ENCODE data around the gene SYTL1.
"Not testable (repeated sequence)": the region's sequence is repeated elsewhere in the genome, so short reads cannot be mapped to it uniquely, and the experiment has no call there.

SYTL1 gene

DNA sequence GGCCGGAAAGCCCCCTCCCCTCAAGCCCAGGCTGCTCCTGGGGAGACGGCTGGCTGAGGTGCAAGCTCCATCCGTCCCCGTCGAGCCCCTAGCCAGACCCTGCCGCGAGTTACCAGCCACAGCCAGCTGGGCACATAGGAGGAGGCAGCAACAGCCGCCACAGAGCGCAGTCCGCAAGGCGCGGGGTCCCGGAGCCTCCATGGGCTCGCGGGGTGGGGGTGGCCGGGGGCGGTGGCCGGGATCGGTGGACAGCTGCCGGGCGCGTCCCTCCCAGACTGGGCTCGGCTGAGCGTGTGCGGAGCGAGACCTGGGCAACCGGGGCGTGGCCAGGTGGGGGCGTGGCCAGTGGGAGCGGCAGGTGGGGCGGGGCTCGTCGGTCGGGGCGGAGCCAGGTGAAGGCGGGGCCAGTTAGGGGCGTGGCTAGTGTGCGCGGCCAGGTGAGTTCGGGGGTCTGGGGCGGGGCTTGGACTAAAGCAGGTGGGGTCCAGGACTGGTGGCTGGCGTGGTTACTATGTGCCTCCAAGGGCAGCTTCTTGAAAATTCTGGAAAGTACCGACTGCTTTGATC is 41.3 kb downstream of the SYTL1 start, which contains the start of gene CD164L2:
Gene CD164L2, minus strand, starts transcription at position 295 of the 567 bp plus-strand sequence. Its CDS starts 94 bp downstream, at position 201.
- FAIRE-seq (no peak), DNase-seq (ENCODE audit: low spot score) (no peak)

DNA sequence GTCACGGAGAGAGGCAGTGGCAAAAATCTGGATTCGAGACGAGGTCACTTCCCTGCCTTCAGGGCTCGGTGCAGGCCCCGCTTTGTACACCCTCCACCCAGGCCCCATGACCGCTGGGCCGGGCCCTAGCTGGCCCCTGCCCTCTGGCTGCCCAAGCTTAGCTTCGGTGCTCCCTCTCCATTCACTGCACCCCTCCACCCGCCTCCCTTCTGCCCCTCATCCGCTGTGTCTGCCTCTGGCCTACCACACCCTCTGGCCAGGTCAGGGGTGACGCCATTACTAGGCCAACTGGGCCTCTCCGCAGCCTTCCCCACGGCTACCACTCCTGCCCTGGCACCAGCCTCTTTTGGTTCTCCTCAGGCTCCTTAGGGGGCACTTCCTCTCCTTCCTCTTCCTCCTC is 41.8 kb downstream of the SYTL1 start:
- no peak for DNase-seq (ENCODE audit: low spot score)
- no peak for FAIRE-seq

DNA sequence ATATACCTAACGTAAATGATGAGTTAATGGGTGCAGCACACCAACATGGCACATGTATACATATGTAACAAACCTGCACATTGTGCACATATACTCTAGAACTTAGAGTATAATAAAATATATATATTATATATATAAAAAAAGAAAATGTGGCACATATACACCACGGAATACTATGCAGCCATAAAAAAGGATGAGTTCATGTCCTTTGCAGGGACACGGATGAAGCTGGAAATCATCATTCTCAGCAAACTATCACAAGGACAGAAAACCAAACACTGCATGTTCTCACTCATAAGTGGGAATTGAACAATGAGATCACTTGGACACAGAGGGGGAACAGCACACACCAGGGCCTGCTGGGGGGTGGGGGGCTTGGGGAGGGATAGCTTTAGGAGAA is 43.0 kb downstream of the SYTL1 start:
- DNase-seq (ENCODE audit: low spot score); FAIRE-seq: not testable (repeated sequence)

DNA sequence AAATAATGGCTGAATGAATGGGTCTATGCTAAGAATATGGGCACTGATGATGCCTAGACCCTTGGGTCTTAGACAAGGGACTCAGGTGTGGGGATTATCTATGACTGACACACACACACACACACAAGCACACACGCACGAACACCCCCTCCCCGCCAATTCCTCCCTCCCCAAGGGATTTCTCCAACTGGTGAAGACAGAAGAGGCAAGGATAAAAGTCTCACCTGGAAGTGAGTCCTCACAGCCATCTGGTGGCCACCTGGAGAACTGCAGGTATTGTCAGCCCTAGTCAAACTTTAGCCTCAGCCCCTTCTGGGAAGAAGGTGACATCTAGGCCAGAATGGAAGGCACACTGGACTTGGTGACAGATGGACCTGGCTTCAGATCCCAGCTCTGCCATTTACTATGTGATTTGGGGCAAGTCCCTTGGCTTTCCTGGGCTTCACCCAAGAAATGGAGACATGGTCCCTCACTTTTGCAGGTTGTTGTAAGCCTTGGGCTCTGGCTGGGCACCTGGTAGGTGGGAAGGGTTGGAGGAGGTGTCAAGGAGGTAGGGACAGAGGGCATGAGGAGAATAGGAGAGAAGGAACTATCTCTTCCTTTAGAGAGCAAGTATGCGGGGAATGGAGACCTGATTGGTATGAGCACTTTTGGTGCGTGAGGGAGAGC is 46.6 kb downstream of the SYTL1 start:
- peak; percentile 32 for DNase-seq (ENCODE audit: low spot score)

DNA sequence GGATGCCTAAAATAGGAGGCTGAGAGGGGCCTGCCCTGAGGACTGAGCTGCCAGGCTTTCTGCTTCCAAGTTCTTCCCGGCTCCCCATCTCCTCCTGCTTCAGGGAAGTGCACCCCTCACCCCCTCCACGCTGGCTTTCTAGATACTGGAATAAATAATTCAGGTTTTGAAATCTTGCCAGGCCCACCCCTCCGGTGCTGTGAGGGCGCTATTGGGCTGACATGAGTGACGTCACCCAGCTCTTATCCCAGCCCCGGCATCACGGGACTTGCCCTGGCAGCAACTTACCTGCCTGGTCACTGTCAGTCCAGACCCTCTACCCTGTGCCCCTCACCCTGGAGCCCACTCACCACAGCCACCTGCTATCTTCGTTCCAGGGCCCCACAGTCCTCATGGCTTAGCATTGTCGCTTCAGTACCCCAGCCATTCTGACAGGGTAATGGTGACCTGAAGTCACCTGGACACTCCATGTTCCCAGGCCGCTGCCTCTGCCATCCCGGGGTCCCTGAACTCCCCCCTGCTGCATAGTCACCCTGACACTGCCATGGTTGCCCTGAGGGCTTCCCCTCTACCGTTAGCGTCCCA is 49.8 kb downstream of the SYTL1 start:
- DNase-seq (ENCODE audit: low spot score), result no peak
- FAIRE-seq, result no peak

More for the DNA sequence above, 46.6 kb downstream of the SYTL1 start:
- no peak for FAIRE-seq

DNA sequence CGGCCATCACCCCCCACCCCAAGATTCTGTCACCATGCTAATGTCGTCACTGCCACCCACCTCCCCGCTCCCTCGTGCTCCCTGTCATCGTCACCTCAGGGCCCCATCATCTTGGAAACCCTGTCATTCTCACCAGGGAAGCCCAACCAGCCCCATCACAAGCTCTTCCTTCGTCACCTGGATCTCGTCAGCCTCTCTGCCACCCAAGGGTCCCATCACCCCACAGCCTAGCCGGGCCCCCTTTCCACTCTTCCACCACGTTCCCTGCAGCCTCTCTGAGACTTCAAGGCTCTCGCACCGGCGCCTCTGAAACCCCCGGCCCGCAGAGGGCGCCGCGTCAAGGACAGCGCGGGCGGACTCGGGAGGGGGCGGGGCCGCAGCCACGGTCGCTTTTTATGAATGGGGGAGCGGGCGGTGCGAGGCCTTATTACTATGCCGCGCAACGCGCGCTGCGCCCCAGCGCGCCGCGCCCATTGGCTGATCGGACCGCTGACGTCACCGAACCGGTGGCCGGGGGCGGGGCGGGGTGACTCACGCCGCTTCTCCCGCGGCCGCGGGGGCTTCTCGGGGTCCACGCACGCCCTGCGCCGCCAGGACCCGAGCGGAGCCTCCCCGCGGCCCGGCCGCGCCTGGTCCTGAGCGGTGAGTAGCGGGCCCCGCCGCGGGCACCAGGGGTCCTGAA is 50.4 kb downstream of the SYTL1 start, which contains the start of gene GPR3:
Gene GPR3, plus strand, starts transcription at position 527 of the 682 bp plus-strand sequence. CDS start 1,177 bp downstream, outside the sequence.
- no peak for FAIRE-seq

DNA sequence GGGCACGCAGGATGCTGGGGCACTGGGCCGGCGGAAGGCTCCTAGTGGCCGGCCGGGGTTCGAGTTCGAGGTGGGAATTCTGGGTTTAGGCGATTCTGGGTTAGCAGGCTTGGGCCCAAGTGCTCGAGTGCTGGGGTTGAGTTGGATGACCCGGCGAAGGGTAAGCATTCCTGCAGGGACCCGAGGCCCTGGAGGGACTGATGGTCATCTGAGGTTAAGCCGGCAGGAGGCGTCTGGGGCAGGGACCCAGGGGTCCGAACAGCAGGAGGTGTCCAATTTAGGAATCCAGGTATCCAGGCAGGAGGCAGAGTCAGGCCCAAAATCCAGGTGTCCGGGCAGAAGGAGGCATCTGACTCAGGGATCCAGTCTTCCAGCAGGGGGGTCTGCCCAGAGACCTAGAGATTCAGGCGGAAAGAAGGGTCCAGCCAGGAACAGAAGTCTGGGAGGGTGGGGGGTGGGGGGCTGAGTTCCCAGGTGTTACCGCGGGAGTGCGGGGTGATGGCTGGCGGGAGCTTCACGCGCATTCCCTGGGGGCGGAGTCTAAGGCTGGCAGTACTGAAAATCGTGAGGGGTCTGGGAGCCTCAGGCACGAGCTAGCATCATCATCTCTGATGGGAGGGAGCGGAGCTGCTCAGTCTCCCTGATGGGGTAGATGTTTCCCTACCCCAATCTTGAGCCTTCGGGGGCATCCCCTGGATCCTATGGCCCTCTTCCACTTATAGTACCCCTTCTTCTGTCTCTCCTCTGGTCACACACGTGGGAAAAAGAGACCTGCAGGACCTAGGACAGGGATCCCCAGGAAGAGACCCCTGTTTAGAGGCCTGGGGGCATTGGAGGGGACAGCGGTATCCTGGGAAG is 51.2 kb downstream of the SYTL1 start:
- FAIRE-seq, result no peak

More for the DNA sequence above, 50.4 kb downstream of the SYTL1 start, which contains the start of gene GPR3:
- DNase-seq (ENCODE audit: low spot score), result peak; percentile 67

DNA sequence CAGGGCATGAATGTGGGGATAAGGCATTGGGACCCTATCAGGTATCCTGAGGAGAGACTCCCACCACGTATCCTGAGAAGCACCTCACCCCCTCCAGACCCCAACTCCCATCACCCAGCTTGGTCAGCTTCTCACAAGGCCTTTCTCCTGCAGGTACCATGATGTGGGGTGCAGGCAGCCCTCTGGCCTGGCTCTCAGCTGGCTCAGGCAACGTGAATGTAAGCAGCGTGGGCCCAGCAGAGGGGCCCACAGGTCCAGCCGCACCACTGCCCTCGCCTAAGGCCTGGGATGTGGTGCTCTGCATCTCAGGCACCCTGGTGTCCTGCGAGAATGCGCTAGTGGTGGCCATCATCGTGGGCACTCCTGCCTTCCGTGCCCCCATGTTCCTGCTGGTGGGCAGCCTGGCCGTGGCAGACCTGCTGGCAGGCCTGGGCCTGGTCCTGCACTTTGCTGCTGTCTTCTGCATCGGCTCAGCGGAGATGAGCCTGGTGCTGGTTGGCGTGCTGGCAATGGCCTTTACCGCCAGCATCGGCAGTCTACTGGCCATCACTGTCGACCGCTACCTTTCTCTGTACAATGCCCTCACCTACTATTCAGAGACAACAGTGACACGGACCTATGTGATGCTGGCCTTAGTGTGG is 51.9 kb downstream of the SYTL1 start:
- no peak for FAIRE-seq
- no peak for DNase-seq (ENCODE audit: low spot score)

More for the DNA sequence above, 51.2 kb downstream of the SYTL1 start:
- no peak for DNase-seq (ENCODE audit: low spot score)

DNA sequence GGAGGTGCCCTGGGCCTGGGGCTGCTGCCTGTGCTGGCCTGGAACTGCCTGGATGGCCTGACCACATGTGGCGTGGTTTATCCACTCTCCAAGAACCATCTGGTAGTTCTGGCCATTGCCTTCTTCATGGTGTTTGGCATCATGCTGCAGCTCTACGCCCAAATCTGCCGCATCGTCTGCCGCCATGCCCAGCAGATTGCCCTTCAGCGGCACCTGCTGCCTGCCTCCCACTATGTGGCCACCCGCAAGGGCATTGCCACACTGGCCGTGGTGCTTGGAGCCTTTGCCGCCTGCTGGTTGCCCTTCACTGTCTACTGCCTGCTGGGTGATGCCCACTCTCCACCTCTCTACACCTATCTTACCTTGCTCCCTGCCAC is 52.4 kb downstream of the SYTL1 start:
- FAIRE-seq (no peak), DNase-seq (ENCODE audit: low spot score) (no peak)

DNA sequence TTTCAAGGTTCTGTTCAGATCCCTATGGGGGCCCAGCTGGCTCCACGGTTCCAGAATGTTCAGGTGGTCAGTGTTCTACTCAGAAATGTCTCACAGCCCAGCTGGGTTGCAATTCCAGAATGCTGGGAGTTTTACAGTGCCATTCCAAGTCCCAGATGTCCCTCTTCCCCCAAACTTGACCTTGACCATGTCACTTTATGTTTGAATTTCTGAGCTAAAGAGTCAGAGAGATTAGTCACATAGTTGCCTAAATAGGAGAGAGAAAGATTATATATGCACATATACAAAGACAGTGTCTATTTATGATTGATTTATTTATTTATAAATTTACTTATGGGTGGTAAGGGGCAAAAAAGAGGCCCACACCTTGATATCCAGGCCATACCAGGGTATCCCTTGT is 53.1 kb downstream of the SYTL1 start:
- no peak for DNase-seq (ENCODE audit: low spot score)
- FAIRE-seq, result no peak

DNA sequence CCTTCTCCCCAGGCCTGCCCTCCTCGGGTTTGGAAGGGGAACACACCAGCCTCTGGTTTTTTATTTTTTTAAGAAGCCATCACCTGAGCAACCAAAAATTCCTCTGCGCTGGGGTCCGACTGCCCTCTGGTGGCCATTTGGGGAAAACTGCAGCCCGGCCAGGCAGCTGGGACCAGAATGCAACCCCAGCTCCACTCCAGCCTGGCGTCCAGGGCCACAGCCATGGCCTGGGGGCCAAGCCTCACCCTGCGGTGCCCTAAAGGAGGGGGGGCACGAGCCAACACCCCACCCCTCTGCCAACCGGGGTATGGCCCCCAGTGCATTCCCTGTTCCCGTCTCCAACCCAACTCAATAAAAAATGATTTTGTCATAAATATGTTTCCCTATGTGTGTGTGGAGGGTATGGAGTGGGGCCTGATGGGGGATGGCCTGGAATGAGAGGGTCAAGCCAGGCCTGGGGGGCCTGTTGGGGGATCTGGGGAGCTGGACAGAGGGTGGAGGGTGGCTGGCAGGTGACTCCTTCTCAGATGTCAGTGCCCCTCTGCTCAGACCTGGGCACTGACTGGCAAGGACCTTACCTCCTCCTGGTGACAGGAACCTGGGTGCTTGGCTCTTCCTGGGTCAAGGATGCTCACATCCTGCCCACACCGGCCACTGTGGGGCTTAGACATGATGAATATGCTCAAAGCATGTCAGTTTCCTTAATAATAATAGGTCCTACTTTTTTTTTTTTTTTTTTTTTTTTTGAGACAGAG is 53.8 kb downstream of the SYTL1 start:
- FAIRE-seq (no peak), DNase-seq (ENCODE audit: low spot score) (peak; percentile 41)

DNA sequence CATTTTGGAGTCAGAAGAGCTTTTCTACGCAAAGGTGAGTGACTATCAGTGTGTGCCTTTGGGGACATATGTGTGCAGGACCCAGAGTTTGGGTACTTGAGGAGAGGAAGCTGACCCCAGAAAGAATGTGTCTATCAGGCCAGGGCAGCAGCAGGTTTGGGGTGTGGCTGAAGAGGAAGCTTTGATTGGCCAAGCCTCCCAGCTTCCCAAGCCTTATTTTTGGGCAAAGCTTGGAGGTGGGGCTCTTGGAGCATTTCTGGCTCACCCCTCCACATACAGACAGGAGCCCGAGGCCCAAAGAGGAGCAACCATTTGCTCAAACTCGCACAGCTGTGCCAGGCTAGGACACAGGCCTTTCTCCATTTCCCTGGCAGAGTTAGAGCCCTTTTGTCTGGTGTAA is 55.3 kb downstream of the SYTL1 start:
- DNase-seq (ENCODE audit: low spot score) (no peak), FAIRE-seq (no peak)

DNA sequence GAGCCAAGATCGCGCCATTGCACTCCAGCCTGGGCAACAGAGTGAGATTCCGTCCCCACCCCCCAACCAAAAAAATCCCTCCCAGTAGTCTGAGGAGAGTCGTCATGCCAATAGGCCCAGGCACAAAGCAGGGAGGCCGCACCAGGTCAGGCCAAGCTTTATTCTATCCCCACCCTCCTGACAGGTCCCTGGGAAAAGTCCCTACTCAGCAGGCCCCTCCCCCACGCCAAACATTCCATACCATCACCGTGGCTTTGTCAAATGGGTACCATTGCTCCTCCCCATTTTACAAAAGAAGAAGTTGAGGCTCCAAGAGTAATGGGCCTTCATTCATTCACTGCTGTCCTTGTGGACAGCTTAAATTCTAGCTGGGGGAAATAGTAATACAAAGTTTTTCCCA is 55.9 kb downstream of the SYTL1 start:
- FAIRE-seq (no peak), DNase-seq (ENCODE audit: low spot score) (no peak)

DNA sequence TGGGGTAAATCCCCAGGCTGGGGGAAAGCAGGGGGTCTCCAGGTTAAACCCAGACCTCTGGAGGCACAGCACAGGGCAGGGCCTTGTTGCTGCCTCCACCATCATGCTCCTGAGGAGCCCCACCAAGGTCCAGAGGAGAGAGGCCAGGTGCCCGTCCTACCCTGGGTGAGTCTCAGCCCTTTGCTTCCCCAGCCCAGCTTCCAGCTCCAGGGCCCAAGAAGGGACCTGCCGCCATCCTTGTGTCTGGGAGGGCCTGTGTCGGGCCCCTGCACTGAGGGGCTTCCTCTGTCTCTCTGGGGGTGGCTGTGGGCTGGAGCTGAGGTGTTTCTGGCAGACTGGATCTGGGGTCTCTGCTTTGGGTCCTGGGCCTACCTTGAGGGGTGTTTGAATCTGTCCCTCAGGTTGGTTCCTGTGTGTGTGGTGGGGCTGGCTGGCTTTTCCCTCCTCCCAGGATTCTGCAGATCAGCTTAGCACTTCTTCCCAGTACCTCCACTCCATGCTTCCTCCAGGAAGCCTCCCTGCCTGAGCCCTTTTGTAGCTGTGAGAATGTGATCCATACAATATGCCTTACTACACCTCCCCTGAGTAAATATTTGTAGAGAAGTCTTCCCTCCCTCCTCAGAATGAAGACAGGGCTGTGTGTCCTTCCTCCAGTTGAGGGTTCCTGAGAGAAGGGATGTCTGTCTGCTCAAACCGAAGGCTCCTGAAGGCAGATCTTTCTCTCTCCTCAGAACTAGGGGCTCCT is 56.8 kb downstream of the SYTL1 start:
- no peak for FAIRE-seq
- no peak for DNase-seq (ENCODE audit: low spot score)

DNA sequence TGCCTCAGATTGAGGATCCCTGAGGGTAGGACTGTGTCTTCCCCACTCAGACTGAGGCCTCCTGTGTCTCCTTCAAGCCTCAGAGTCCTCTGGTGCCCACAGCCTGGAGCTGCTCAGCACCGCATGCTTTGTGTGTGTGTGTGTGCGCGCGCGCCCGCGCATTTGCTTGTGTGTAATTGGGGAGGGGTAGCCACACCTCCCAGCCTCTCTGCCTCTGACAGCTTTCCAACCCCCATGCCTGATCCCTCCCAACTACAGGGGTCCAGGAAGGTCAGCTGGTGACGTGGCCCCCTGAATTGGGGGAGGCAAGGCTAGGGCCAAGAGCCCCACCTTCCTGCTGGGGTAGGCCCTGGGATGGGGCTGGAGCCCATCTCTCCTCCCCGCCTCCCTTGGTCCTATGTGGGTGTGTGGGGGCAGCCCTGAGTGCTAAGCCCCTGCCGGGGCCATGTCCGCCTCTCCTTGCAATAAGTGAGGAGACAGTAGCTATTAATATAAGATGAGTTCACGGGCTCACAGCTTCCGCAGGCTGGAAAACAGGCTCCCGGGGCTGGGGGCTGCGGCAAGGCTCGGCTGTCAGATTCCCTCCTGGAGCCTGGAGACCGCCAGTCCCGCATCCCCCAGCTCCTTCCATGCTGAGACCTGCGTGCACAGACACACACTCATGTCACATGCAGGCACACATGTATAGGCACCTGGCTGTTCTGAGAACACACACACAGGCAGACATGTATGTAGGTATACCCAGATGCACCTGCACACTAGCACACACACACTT is 57.6 kb downstream of the SYTL1 start:
- FAIRE-seq, result no peak
- DNase-seq (ENCODE audit: low spot score), result no peak

DNA sequence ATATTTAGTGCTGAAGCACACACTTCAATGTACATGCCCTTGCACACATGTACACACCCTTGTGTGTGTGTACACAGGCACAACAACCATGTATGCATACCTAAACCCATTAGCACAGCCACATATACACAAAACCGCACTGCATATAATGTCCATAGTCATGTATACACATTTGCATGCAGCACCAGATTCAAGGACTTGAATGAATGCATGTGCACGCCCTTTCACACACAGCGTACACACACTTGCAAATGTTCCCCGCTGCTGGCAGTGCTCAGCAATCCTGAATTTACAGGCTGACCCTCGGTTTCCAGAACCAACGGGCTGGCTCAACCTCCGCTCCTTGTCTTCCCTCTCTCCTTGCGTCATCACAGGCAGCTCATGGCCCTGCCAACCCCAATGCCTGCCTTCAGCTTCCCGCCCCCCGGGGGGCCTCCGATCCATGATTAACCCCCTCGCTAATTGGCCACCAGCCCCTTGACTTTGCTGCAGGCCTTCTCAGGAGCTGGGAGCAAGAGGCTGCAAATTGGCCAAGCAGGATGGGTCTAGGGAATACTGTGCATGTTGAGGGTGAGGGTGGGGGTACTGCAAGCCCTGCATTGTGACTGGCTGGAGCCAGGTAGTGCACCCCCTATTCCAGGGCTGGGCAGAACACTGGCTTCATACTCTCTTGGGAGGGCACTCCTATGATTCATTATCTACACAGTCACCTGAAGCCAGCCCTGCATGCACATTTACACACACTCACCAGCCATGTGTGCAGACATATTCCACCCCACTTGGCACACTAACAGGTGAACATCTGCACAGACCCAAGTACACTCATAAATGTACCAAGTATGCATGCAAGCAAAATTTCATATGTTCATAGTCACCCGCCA is 58.5 kb downstream of the SYTL1 start:
- no peak for DNase-seq (ENCODE audit: low spot score)
- no peak for FAIRE-seq

DNA sequence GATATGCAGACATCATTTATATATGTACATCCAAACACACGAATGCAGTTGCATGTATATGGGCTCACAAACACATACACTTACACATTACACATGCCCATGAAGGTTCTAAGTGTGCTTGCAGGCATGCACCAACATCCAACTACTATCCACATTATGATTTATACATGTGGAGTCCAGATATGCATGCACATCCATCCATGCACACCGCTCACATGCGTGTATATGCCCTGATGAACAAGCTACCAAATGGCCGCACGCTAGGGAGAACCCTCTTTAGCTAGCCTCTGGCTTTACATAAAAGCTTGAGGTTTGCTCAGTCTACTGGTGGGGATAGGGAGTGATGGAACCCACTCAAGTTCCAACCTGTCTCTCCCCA is 59.1 kb downstream of the SYTL1 start:
- DNase-seq (ENCODE audit: low spot score) (no peak), FAIRE-seq (no peak)
